ENCODE data around the gene SEMA5A.

DNA sequence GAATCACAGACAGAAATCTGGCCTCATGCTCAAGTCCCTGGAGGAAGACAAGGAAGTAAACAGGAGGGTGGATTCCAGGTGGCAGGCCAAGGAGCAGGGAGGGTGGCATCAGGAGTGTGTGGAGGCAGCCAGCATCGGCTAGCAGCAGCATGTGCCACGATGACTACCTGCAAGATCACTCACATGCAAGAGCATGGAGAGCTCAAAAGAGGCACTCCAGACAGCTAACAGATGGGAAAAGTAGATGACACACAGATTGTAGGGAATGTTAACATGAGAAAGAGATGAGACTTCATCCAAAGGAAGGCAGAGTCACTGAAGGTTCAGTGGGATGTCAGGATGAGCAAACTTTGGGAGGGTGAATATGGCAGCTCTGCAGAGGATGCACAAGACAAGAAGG lies 104.3 kb downstream of the SEMA5A start:
- TF ChIP-seq ZBTB20 (tag by site-specific recombination; IDR thresholded peaks at IDR 0.05) (no peak), ZBTB21 (tag by site-specific recombination; IDR thresholded peaks at IDR 0.05) (no peak), ZNF24 (tag by site-specific recombination; IDR thresholded peaks at IDR 0.05) (no peak), ZNF121 (tag by site-specific recombination; IDR thresholded peaks at IDR 0.05) (no peak)
- TF ChIP-seq, protein P1, sequence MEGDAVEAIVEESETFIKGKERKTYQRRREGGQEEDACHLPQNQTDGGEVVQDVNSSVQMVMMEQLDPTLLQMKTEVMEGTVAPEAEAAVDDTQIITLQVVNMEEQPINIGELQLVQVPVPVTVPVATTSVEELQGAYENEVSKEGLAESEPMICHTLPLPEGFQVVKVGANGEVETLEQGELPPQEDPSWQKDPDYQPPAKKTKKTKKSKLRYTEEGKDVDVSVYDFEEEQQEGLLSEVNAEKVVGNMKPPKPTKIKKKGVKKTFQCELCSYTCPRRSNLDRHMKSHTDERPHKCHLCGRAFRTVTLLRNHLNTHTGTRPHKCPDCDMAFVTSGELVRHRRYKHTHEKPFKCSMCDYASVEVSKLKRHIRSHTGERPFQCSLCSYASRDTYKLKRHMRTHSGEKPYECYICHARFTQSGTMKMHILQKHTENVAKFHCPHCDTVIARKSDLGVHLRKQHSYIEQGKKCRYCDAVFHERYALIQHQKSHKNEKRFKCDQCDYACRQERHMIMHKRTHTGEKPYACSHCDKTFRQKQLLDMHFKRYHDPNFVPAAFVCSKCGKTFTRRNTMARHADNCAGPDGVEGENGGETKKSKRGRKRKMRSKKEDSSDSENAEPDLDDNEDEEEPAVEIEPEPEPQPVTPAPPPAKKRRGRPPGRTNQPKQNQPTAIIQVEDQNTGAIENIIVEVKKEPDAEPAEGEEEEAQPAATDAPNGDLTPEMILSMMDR (tag by site-specific recombination; IDR thresholded peaks at IDR 0.05) = no peak
